Measurements from ENCODE around the gene SREBF1.
A peak's percentile ranks its signal among the peaks of the same experiment; 100 is the strongest.

Gene SREBF1

DNA sequence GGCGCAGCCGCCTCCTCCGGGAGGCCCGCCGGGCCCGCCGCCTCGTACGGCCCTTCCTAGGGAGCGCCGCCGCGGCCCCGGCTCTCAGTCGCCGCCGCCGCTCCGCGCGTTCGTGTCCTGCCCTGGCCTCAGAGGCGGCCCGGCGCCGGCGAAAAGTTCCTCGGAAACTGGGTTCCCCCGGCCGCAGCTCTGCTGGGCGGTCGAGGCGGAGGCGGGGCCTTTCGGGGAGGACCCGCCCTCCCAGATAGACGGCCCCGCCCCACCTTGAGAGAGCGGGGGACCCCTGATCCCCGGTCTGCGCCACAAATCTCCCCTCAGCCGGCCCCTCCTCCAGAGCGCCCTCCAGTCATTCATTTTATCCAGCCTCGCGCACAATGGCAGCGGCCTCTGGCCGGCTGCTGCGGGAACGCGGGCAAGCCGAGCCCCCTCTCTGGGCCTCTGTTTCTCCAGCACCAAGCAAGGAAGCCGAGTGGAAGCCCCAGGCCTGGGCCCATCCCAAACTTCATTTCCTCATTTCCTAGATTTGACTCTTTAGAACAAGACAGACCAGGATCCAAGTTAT lies at the start of gene SREBF1:
TSS of gene SREBF1 (minus strand) at position 169 of the 562 bp plus-strand sequence. CDS start 169 bp downstream, outside the sequence.
- DNase-seq, result peak; percentile 69

DNA sequence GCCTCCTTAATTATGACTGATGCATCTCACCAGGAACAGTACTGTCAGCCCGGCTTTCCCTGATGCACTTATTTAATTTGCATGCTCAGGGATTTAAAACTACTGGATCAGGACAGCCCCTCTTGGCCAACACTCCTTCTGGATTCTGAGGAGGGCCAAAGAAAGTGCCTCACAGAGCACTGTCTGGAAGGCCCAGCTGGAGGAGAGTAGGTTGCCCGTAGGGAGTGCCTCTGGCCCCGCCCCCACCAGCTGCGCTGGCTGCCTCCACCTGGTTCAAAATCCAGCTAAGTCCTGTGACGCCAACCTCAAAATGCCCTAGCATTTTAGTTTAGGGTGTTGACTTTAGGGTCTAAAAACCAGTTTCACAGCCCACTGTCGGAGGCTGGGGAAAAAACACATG lies 49.4 kb upstream of the SREBF1 start:
- no peak for DNase-seq

GRCh38 chr17:17884391-17885357 lies 47.9 kb upstream of the SREBF1 start:
- DNase-seq, result no peak

GRCh38 chr17:17883801-17884200 lies 47.0 kb upstream of the SREBF1 start:
- no peak for DNase-seq

DNA sequence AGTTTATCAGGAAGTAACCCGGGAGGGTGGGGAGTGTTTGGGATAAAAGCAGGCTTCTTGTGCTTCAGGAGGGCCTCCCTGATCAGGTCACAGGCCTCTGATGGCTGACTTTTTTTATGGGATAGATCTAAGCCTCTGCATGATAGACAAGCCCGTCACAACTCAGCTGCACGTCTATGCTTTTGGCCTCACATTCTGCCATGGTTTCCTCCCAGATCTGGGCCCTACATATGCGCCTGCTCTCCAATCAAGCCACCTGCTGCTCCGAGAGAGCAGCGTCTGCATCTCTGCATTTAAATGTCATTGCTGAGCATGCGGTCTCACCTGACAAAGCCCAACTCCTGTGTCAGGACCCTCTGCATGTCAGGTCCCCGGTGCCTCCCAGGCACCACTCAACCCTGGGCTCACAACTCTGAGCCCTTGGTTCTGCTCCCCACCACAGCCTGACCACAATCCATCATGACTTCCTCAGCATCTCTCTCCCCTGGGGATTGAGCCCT lies 45.3 kb upstream of the SREBF1 start:
- DNase-seq, result no peak

GRCh38 chr17:17880577-17881196 lies 43.9 kb upstream of the SREBF1 start:
- DNase-seq, result no peak

- no peak for DNase-seq
Measured at GRCh38 chr17:17877529-17878358, 41.0 kb upstream of the SREBF1 start.

GRCh38 chr17:17876959-17877528 lies 40.3 kb upstream of the SREBF1 start:
- no peak for DNase-seq

- no peak for DNase-seq
Measured at GRCh38 chr17:17874478-17874877, 37.7 kb upstream of the SREBF1 start.

DNA sequence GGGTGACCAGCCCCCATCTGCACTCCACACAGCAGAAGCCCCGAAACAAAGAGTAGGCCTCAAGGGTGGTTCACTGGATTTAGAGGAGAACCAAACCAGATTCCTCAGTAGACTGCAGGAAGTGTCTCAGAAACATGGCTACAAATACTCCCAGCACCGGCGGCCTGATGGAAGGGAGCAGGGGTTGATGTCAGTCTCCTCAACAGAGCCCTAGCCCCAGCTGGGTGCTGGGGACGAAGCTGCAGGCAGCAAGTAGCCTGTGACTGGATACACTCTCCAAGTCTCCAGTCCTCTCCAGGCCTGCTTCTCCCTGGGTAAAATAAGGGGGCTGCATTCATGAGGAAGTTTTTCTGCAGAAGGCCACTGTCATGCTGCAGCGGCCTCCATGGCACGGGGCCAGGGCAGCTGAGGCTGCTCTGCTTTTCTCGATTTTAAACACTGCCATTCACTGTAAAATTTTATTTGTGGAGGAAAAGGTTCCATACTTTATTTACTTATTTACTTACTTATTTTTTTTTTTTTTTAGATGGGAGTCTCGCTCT lies 36.7 kb upstream of the SREBF1 start:
- no peak for DNase-seq

DNA sequence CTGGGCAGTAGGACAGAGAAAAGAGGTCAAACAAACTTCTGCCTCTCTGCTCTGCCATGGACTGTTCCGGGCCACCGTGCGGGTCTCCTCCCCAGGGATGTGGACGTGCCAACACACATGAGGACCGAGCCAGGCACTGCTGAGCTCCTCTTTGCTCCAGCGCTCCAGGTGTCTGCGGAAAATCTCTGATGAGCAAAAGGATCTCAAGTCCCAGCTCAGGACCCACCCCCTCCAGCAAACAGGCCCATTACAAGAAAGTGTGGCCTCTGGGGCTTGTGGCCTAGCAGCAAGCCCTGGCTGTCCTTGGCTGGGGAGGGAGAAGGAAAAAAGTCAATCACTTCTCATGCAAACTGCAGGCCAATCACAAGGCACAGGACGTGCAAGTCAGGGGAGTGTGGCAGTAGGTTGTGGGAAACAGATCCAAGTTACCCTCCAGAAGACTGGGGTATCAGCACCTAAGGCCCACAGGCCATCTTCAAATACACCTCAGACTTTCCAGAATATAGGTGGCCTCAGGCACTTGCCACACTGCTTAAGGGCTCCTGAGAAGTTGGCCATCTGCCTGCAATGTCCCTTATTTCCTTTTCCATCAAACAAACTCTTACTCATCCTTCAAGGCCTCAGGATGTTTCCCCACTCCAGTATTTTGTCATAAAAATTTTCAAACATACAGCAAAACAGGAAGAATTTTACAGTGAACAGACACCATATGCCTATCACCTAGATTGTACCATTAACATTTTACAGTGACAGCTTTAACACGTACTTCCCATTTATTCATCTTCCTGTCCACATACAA lies 36.0 kb upstream of the SREBF1 start:
- DNase-seq, result no peak

- DNase-seq, result no peak
Measured at GRCh38 chr17:17871913-17872312, 35.1 kb upstream of the SREBF1 start.

DNA sequence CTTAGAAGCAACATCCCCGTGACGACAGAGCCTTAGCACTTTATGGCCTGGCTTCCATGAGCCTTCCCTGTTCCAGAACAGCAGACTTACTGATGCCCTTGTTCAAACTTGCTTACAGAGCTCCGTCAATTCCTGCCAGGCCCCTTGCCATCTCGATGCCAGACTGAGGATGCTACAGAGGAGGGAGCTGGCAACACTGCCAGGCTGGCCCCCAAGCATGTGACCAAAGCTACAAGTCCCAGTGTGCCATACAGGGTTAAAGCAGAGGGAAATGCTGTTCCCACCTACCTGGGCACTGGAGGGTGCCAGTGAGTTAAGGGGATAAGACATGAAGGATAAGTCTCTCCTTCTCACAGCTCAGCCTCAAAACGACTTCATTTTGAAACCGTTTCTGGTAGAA lies 33.5 kb upstream of the SREBF1 start:
- DNase-seq, result no peak

GRCh38 chr17:17868641-17869522 lies 32.1 kb upstream of the SREBF1 start:
- DNase-seq, result no peak

- no peak for DNase-seq
Measured at GRCh38 chr17:17866897-17867296, 30.1 kb upstream of the SREBF1 start.

- no peak for DNase-seq
Measured at GRCh38 chr17:17866425-17866824, 29.6 kb upstream of the SREBF1 start.

DNA sequence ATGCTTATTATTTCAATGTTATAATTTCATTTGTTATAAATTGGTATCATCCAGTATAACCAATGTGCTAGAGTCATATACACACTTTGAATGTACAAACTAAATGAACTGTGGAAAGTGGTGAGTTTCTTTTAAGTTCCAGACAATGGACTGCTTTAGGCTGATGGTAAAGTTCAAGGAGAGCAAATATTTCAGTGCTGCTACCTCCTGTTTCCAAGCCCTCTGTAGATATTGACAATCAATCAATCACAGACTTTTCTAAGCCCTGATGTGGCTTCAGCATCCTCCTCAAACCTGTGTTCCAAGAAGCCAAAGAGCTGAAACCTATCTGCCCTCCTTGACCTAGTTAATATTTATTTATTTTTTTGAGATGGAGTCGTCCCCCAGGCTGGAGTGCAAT lies 28.2 kb upstream of the SREBF1 start:
- DNase-seq, result no peak

DNA sequence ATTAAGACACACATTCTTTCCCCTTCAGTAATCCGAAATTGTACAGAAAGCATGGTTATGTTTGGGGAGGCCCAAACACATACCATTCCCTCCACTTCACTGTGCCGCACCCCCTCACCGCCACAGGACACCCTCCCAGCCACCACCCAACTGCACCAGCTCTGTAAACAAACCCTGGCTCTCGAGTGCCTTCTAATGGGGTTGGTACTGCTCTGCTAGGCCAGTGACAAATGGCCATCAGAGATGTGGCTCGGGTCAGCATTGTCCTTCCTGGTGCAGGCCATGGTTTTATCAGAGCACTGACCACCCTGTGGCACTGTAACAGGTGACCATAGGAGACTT lies 24.0 kb upstream of the SREBF1 start:
- no peak for DNase-seq

DNA sequence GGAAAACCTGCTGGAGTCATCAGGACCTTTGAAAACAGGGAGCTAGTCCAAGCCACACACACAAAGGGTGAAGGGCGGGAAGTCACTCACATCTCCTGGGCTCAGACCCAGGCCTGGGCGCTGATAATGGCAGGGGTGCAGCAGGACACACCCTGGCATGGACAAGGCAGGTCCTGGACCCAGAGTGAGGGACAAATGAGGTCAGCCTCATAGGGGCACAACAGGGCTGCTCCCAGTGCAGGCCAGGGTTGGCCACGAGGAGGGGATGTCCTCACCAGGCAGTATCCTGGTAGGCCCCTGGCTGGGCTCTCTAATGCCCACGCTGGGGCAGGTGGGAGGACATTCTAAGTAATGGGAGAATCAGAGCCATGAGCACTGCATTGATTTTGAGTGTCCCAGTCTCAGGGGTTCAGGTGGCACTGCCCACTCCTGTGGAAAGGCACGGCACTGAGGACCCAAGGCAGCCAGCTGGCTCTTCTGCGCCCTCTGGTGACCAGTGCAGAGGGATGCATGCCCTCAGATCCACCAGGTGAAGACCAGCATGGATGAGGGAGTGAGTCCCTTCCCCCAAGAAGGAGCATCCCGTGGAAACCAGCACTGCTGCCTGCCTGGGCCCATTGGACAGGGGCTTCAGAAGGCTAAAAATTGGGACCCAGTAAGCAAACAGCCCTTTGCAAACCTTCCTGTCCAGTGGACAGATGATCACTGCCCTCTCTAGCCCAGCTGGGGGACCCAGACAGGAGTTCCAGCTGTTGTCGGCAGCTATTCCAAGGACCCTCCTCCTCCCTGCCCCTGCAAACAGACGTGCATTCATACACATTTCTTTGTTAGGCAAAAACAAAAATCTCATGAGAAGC lies 23.4 kb upstream of the SREBF1 start:
- peak; percentile 82 for DNase-seq

Data from CD4-positive, alpha-beta T cell treated with Interleukin-17A for 4 hours (primary cell).